ENCODE results near the gene SRGAP3. TPM values are rescaled to one million over a fixed set of nuclear protein-coding genes. Genes with fewer than 3 reads are reported as not detected.

SRGAP3 gene
- total RNA-seq, 1 donor from 2014 or later: 7.1 TPM

GRCh38 chr3:9223672-9224071 is 25.8 kb downstream of the SRGAP3 start:
- no peak for DNase-seq

GRCh38 chr3:9222956-9223639 is 26.3 kb downstream of the SRGAP3 start:
- DNase-seq: no peak

GRCh38 chr3:9222049-9222448 is 27.4 kb downstream of the SRGAP3 start:
- DNase-seq: no peak

- DNase-seq: no peak
Observed at GRCh38 chr3:9218514-9218846, 31.0 kb downstream of the SRGAP3 start.

- DNase-seq: no peak
Observed at GRCh38 chr3:9217784-9218513, 31.5 kb downstream of the SRGAP3 start.

GRCh38 chr3:9216736-9217135 is 32.7 kb downstream of the SRGAP3 start:
- DNase-seq: no peak

- no peak for DNase-seq
Observed at GRCh38 chr3:9214599-9214998, 34.8 kb downstream of the SRGAP3 start.

GRCh38 chr3:9214185-9214584 is 35.3 kb downstream of the SRGAP3 start:
- no peak for DNase-seq

GRCh38 chr3:9213019-9213634 is 36.3 kb downstream of the SRGAP3 start:
- DNase-seq: no peak

- DNase-seq: no peak
Observed at GRCh38 chr3:9211155-9211950, 38.1 kb downstream of the SRGAP3 start.

- no peak for DNase-seq
Observed at GRCh38 chr3:9209777-9210176, 39.7 kb downstream of the SRGAP3 start.

GRCh38 chr3:9208605-9209152 is 40.8 kb downstream of the SRGAP3 start:
- no peak for DNase-seq

GRCh38 chr3:9207116-9207763 is 42.2 kb downstream of the SRGAP3 start:
- DNase-seq: no peak

GRCh38 chr3:9206287-9206686 is 43.2 kb downstream of the SRGAP3 start:
- DNase-seq: no peak

GRCh38 chr3:9205345-9206143 is 43.9 kb downstream of the SRGAP3 start:
- DNase-seq: no peak

GRCh38 chr3:9204253-9204992 is 45.0 kb downstream of the SRGAP3 start:
- DNase-seq: no peak

- no peak for DNase-seq
Observed at GRCh38 chr3:9203317-9203716, 46.1 kb downstream of the SRGAP3 start.

- no peak for DNase-seq
Observed at GRCh38 chr3:9202546-9202945, 46.9 kb downstream of the SRGAP3 start.

- DNase-seq: no peak
Observed at GRCh38 chr3:9201955-9202354, 47.5 kb downstream of the SRGAP3 start.

- no peak for DNase-seq
Observed at GRCh38 chr3:9201266-9201665, 48.2 kb downstream of the SRGAP3 start.

- DNase-seq: no peak
Observed at GRCh38 chr3:9199775-9200174, 49.7 kb downstream of the SRGAP3 start.
